ENCODE measurements around the gene SEPTIN2.
A peak's percentile ranks its signal among the peaks of the same experiment; 100 is the strongest.
"Not testable (repeated sequence)": the region's sequence is repeated elsewhere in the genome, so short reads cannot be mapped to it uniquely, and the experiment has no call there.

The SEPTIN2 gene

GRCh38 chr2:241375300-241375699, 59.6 kb downstream of the SEPTIN2 start:
- in situ Hi-C loops (cut with HindIII; ENCODE audit: low pct_unique_long_range_greater_than_20kb, low sequenced_read_pairs): no loop called here
- no peak for DNase-seq (ENCODE audit: low read depth in 1 of 2, low spot score in 1 of 2)
- no peak for TF ChIP-seq JUND (IDR thresholded peaks at IDR 0.05; ENCODE audit: low read depth)

GRCh38 chr2:241376808-241377207, 61.1 kb downstream of the SEPTIN2 start:
- no peak for DNase-seq (ENCODE audit: low read depth in 1 of 2, low spot score in 1 of 2)
- in situ Hi-C loops (cut with HindIII; ENCODE audit: low pct_unique_long_range_greater_than_20kb, low sequenced_read_pairs): no loop called here
- no peak for TF ChIP-seq JUND (IDR thresholded peaks at IDR 0.05; ENCODE audit: low read depth)

- no peak for TF ChIP-seq JUND (IDR thresholded peaks at IDR 0.05; ENCODE audit: low read depth)
- in situ Hi-C loops (cut with HindIII; ENCODE audit: low pct_unique_long_range_greater_than_20kb, low sequenced_read_pairs): no loop called here
Measured at GRCh38 chr2:241378816-241379215, 63.1 kb downstream of the SEPTIN2 start.

DNA sequence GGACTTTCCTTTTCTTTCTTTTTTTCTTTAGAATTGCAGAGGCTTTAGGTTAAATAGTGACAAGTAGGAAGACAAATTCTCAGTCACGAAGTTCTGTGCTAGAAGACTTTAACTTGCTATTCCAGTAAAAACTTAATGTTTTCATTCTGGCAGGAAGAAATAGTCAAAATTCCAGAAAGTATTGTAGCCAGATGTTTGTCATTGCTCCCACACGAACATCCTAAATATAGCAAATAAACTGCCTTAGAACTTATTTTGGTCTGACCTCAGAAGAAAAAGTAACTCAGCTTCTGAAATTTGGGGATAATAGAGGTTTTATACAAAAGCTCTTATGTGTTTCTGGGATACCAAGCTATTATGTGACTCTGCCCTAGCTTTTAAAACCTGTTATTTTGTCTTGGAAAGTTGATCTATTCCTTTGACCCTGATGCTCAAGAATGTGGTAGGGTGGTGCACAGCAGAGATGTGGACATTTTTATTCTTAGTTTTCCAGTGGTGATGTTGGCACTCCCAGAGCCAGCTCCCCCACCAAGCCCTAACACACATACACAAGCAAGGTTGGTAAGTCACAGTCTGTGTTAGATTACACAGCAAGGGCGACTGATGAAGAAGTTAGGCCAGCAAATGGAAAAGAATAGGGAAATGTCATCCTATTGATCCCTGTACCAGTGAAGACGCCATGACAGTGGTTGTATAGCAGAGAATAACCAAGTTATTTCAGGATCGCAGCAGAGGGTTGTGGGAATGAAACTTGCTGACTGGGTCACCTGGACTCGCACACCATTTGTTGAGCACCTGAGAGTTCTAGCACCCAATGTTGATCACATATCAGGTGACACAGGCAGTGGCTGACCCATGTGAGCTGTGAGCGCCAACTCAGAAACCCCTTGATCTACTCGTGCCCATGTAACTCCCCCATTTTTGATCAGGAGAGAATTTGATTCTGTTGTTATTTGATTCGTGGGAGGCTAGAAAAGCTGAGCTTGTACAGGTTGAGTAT, 64.1 kb downstream of the SEPTIN2 start:
- no peak for TF ChIP-seq JUND (IDR thresholded peaks at IDR 0.05; ENCODE audit: low read depth)
- in situ Hi-C loops (cut with HindIII; ENCODE audit: low pct_unique_long_range_greater_than_20kb, low sequenced_read_pairs): no loop called here
- DNase-seq (ENCODE audit: low read depth in 1 of 2, low spot score in 1 of 2): no peak

More at GRCh38 chr2:241378816-241379215, 63.1 kb downstream of the SEPTIN2 start:
- DNase-seq (ENCODE audit: low read depth in 1 of 2, low spot score in 1 of 2): no peak

- TF ChIP-seq JUND (IDR thresholded peaks at IDR 0.05; ENCODE audit: low read depth): no peak
- in situ Hi-C loops (cut with HindIII; ENCODE audit: low pct_unique_long_range_greater_than_20kb, low sequenced_read_pairs): no loop called here
- DNase-seq (ENCODE audit: low read depth in 1 of 2, low spot score in 1 of 2): no peak
Measured at GRCh38 chr2:241381872-241382271, 66.1 kb downstream of the SEPTIN2 start.

GRCh38 chr2:241385450-241385849, 69.7 kb downstream of the SEPTIN2 start:
- DNase-seq (ENCODE audit: low read depth in 1 of 2, low spot score in 1 of 2); in situ Hi-C loops (cut with HindIII; ENCODE audit: low pct_unique_long_range_greater_than_20kb, low sequenced_read_pairs): not testable (repeated sequence)

- DNase-seq (ENCODE audit: low read depth in 1 of 2, low spot score in 1 of 2): no peak
- no peak for TF ChIP-seq JUND (IDR thresholded peaks at IDR 0.05; ENCODE audit: low read depth)
- in situ Hi-C loops (cut with HindIII; ENCODE audit: low pct_unique_long_range_greater_than_20kb, low sequenced_read_pairs): no loop called here
Measured at GRCh38 chr2:241386519-241386918, 70.8 kb downstream of the SEPTIN2 start.

DNA sequence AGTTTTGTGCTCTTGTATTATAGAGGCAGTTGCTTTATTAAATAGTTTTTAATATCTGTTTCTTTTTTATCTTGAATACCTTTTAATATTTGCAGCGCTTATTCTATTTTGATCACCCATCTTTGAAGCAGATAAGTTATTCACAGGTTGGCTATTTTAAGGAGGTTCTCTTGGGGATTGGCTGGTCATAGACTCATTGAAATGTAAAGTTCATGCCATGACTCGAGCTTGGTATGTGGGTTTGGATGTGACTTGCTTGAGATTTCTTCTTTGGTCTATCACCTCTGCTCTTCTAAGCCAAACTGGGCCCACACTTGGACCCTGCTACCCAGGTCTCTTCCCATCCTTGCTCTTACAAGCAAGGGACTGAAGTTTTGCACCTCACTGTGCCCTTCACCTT, 74.0 kb downstream of the SEPTIN2 start:
- TF ChIP-seq JUND (IDR thresholded peaks at IDR 0.05; ENCODE audit: low read depth): no peak
- no peak for DNase-seq (ENCODE audit: low read depth in 1 of 2, low spot score in 1 of 2)
- in situ Hi-C loops (cut with HindIII; ENCODE audit: low pct_unique_long_range_greater_than_20kb, low sequenced_read_pairs): no loop called here

DNA sequence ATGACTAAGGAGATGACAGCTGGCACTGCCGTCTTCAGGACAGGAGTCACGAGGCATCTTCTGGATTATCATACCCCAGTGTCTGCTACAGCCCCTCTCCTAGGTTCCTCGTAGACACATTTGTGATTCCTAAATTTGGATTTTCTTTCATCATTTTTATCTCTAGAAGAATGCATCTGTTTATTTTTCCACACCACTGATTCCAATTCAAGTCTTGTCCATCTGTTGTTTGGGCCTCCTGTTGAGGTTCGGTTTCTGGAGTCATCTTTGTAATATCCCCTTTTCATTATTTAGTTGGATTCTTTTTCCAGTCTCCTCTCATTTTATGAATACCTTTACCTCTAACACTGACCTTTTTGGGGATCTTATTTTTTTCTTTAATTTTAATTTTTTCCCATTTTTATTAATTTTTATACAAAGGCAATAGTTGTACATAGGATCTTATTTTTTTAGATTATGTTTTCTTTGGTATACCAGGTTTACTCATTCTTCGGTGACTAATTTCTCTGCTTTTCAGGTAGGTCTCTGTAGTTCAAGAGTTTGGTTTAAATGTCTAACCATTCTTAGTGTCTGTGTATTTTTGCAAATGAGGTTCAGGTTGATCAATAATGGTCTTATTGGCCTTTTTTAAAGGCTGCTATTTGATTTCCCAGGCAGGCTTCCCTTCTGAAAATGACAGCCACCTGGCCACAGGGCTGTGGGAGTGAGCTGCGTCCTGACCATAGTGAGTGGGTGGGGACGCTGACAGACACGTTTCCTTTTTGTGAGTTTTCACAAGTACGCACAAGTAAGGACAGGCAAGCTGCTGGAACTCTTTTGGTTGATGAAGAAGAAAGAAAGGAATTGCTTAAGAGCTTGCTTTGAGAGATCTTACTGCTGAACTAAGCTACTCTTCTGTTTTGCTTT, 74.8 kb downstream of the SEPTIN2 start:
- TF ChIP-seq JUND (IDR thresholded peaks at IDR 0.05; ENCODE audit: low read depth): no peak
- in situ Hi-C loops (cut with HindIII; ENCODE audit: low pct_unique_long_range_greater_than_20kb, low sequenced_read_pairs): no loop called here
- no peak for DNase-seq (ENCODE audit: low read depth in 1 of 2, low spot score in 1 of 2)

GRCh38 chr2:241391892-241392665, 76.4 kb downstream of the SEPTIN2 start:
- in situ Hi-C loops (cut with HindIII; ENCODE audit: low pct_unique_long_range_greater_than_20kb, low sequenced_read_pairs): no loop called here
- DNase-seq (ENCODE audit: low read depth in 1 of 2, low spot score in 1 of 2): peak; percentile 10 to 74

DNA sequence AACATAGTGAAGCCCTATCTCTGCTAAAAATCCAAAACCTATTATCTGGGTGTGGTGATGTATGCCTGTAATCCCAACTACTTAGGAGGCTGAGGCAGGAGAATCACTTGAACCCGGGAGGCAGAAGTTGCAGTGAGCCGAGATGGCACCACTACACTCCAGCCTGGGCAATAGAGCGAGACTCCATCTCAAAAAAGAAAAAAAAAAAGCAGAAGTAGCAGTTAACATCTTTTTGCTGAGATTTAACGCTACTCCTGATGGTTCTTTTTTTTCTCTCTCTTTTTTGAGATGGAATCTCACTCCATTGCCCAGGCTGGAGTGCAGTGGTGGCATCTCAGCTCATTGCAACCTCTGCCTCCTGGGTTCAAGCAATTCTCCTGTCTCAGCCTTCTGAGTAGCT, 77.0 kb downstream of the SEPTIN2 start:
- in situ Hi-C loops (cut with HindIII; ENCODE audit: low pct_unique_long_range_greater_than_20kb, low sequenced_read_pairs); DNase-seq (ENCODE audit: low read depth in 1 of 2, low spot score in 1 of 2): not testable (repeated sequence)

More at GRCh38 chr2:241391892-241392665, 76.4 kb downstream of the SEPTIN2 start:
- TF ChIP-seq JUND (IDR thresholded peaks at IDR 0.05; ENCODE audit: low read depth): no peak

Data from T47D (cell line).